Mesendoderm (in vitro differentiated cells): ENCODE results near the gene PARK7.

Experiments used
- DNase-seq: peaks from one replicate; pipeline ENCODE4 v3.0.0; 2013
- H2AK5ac ChIP-seq: 2 replicates; pipeline ENCODE4 v1.6.1; 2013; ENCODE audit warnings: low read length, inconsistent platforms
- H2BK120ac ChIP-seq: 2 replicates; pipeline ENCODE4 v1.6.1; 2013; ENCODE audit warnings: low read depth, mild to moderate bottlenecking, low read length, moderate library complexity, mixed read lengths
- H2BK15ac ChIP-seq: replicated peaks from 2 replicates; pipeline ENCODE4 v1.6.1; 2013; ENCODE audit warnings: low read depth, mild to moderate bottlenecking, moderate library complexity
- H2BK5ac ChIP-seq: 2 replicates; pipeline ENCODE4 v1.6.1; 2013; ENCODE audit warnings: low read length, inconsistent platforms
- H3K18ac ChIP-seq: 2 replicates; pipeline ENCODE4 v1.6.1; 2013; ENCODE audit warnings: mild to moderate bottlenecking, low read length, mixed read lengths
- H3K23ac ChIP-seq: one replicate; pipeline ENCODE4 v1.6.1; 2013; ENCODE audit warnings: low read length
- H3K27ac ChIP-seq: 2 replicates; pipeline ENCODE4 v1.5.1; 2013; ENCODE audit warnings: low read depth, mild to moderate bottlenecking, inconsistent platforms, low read length, moderate library complexity
- H3K27me3 ChIP-seq: 2 replicates; pipeline ENCODE4 v1.6.1; 2013; ENCODE audit warnings: low read length, control low read depth, mild to moderate bottlenecking, inconsistent platforms; ENCODE audit not compliant: insufficient read depth, poor library complexity
- H3K36me3 ChIP-seq: 2 replicates; pipeline ENCODE4 v1.6.1; 2013; ENCODE audit warnings: low read length, inconsistent platforms; ENCODE audit not compliant: control insufficient read depth, insufficient read depth
- H3K4ac ChIP-seq: one replicate; pipeline ENCODE4 v1.6.1; 2013; ENCODE audit warnings: low read depth, mild to moderate bottlenecking, low read length, moderate library complexity
- H3K4me1 ChIP-seq: 2 replicates; pipeline ENCODE4 v1.6.1; 2013; ENCODE audit warnings: low read depth, low read length, inconsistent platforms; ENCODE audit not compliant: control insufficient read depth
- H3K4me2 ChIP-seq: 2 replicates; pipeline ENCODE4 v1.6.1; 2013; ENCODE audit warnings: low read length
- H3K4me3 ChIP-seq: 2 replicates; pipeline ENCODE4 v1.5.1; 2013; ENCODE audit warnings: mild to moderate bottlenecking, low read length
- H3K56ac ChIP-seq: one replicate; pipeline ENCODE4 v1.6.1; 2013; ENCODE audit warnings: low read length
- H3K79me1 ChIP-seq: 2 replicates; pipeline ENCODE4 v1.6.1; 2013; ENCODE audit warnings: low read length, inconsistent platforms
- H3K79me2 ChIP-seq: 2 replicates; pipeline ENCODE4 v1.6.1; 2013; ENCODE audit warnings: mild to moderate bottlenecking, low read length; ENCODE audit not compliant: control insufficient read depth, insufficient read depth
- H3K9ac ChIP-seq: 2 replicates; pipeline ENCODE4 v1.6.1; 2013; ENCODE audit warnings: low read length, inconsistent platforms
- H4K5ac ChIP-seq: one replicate; pipeline ENCODE4 v1.6.1; 2013; ENCODE audit warnings: low read length
- H4K8ac ChIP-seq: one replicate; pipeline ENCODE4 v1.6.1; 2013; ENCODE audit warnings: low read depth, mild to moderate bottlenecking, control low read depth, low read length, moderate library complexity
- WGBS: extraction: QIAGEN DNeasy Blood & Tissue Kit; methylation state at CpG from one replicate; pipeline ENCODE4 v1.1.7; 2013; ENCODE audit warnings: low lambda C conversion rate, missing lambda C conversion rate; ENCODE audit not compliant: insufficient coverage; ENCODE audit errors: extremely low coverage; 5-methylcytosine and 5-hydroxymethylcytosine counted together

PARK7 gene

DNA sequence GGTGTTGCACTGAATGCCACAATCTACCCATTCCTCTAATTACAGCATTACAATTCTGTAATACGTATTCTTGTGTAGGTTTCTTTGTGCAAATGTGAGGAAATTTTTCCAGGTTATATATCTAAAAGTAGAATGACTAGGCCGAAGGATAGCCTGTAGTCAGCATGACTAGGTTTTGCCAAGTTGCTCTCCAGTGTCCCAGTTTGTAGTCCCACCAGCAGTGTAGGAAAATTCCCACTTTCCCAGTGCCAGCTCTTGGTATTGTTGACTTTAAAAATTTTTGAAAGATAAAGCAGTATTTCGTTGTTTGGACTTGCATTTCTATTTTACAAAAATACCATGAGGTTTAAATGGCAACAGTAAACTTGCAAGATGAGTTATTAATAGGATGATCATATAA, 3.0 kb downstream of the PARK7 start:
- Histone ChIP-seq H3K4me3 (no peak overlapping the region), H3K18ac (no peak overlapping the region), H4K5ac (no peak overlapping the region), H3K4me2 (no peak overlapping the region), H3K4me1 (peaks cover 2% of the 10 kb centered on the region), H2AK5ac (no peak overlapping the region), H3K56ac (no peak overlapping the region), H3K23ac (no peak overlapping the region), H3K27me3 (no peaks in the 10 kb centered on the region), H3K9ac (no peak overlapping the region), H4K8ac (no peak overlapping the region), H3K79me1 (peaks cover 5% of the 10 kb centered on the region), H2BK5ac (no peak overlapping the region), H3K36me3 (peaks cover 5% of the 10 kb centered on the region), H2BK15ac (no peak overlapping the region), H3K79me2 (peaks cover 25% of the 10 kb centered on the region), H3K4ac (no peak overlapping the region), H2BK120ac (no peak overlapping the region), H3K27ac (no peak overlapping the region)
- DNase-seq: no peak
- WGBS: no CpG with 5 or more reads among the region's 3 CpGs

DNA sequence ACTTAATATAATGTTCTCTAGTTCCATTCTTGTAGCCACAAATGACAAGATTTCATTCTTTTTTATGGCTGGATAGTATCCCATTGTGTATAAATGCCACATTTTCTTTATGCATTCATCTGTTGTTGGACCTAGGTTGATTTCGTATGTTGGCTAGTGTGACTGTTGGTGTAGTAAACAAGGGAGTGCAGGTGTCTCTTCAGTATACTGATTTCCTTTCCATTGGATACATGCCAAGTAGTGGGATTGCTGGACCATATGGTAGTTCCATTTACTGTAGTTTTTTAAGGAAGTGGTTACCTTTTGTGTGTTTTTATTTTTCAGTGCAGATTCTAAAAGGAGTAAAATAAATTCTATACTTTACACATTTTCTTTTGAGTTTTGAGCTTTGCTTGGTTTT, 5.7 kb downstream of the PARK7 start:
- H2BK15ac ChIP-seq: no peak overlapping the region
- no peak overlapping the region for H3K4me2 ChIP-seq
- no peak overlapping the region for H3K56ac ChIP-seq
- DNase-seq: no peak
- H3K18ac ChIP-seq: no peak overlapping the region
- peaks cover 19% of the 10 kb centered on the region for H3K36me3 ChIP-seq
- H3K4ac ChIP-seq: no peak overlapping the region
- H2BK5ac ChIP-seq: no peak overlapping the region
- no peak overlapping the region for H2AK5ac ChIP-seq
- H3K23ac ChIP-seq: no peak overlapping the region
- WGBS: no CpG with 5 or more reads among the region's 1 CpG
- H4K8ac ChIP-seq: no peak overlapping the region
- H3K9ac ChIP-seq: no peak overlapping the region
- no peaks in the 10 kb centered on the region for H3K4me1 ChIP-seq
- no peaks in the 10 kb centered on the region for H3K27me3 ChIP-seq
- H3K79me2 ChIP-seq: peaks cover 20% of the 10 kb centered on the region
- no peak overlapping the region for H3K4me3 ChIP-seq
- H2BK120ac ChIP-seq: no peak overlapping the region
- H3K27ac ChIP-seq: no peak overlapping the region
- no peak overlapping the region for H4K5ac ChIP-seq
- peaks cover 5% of the 10 kb centered on the region for H3K79me1 ChIP-seq

DNA sequence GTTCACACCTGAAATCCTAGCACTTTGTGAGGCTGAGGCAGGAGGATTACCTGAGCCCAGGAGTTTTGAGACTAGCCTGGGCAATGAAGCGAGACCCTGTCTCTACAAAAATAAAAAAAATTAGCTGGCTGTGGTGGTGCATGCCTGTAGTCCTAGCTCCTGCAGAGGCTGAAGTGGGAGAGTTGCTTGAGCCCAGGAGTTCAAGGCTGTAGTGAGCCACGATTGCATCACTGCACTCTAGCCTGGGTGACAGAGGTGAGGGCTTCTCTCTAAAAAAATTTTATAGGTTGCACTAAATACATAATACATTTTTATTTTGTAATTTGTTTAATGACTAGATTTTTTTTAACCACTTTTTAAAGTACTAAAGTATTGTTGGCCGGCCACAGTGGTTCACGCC, 6.1 kb downstream of the PARK7 start:
- Histone ChIP-seq H3K27me3 (no peaks in the 10 kb centered on the region), H3K27ac (no peak overlapping the region), H3K4ac (no peak overlapping the region), H3K56ac (no peak overlapping the region), H2BK5ac (no peak overlapping the region), H2AK5ac (no peak overlapping the region), H3K23ac (no peak overlapping the region), H3K4me1 (no peaks in the 10 kb centered on the region), H3K4me3 (no peak overlapping the region), H3K18ac (no peak overlapping the region), H2BK120ac (no peak overlapping the region), H2BK15ac (no peak overlapping the region), H4K5ac (no peak overlapping the region), H3K79me2 (peaks cover 17% of the 10 kb centered on the region), H3K79me1 (peaks cover 5% of the 10 kb centered on the region), H4K8ac (no peak overlapping the region), H3K36me3 (peaks cover 20% of the 10 kb centered on the region), H3K4me2 (no peak overlapping the region), H3K9ac (no peak overlapping the region)
- no CpG with 5 or more reads among the region's 4 CpGs for WGBS
- no peak for DNase-seq

DNA sequence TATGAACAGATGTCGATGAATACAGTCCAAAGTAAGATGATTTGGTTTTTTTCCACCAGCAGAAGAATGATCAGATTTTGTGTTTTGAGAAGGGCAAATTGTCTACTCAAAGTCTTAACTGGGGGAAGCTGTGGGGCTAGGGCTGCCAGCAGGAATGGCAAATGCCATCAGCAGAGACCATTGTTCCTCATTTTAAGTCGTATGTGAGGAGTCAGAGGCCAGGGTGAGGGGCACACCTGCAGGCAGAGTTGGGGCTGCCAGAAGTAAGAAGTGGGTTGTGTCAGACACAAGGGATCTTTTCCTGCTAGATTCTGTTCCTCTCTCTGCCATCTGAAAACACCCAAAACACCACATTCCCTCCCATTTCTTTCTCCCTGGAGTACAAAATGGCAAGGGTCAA, 8.7 kb downstream of the PARK7 start:
- H3K27ac ChIP-seq: no peak overlapping the region
- H3K4me2 ChIP-seq: no peak overlapping the region
- H3K36me3 ChIP-seq: peaks cover 19% of the 10 kb centered on the region
- H4K8ac ChIP-seq: no peak overlapping the region
- no peaks in the 10 kb centered on the region for H3K27me3 ChIP-seq
- no peak overlapping the region for H2BK5ac ChIP-seq
- no peak overlapping the region for H3K18ac ChIP-seq
- H3K4me1 ChIP-seq: no peaks in the 10 kb centered on the region
- H3K23ac ChIP-seq: no peak overlapping the region
- no peak overlapping the region for H3K4me3 ChIP-seq
- no peak overlapping the region for H2BK120ac ChIP-seq
- no peaks in the 10 kb centered on the region for H3K79me1 ChIP-seq
- no peak overlapping the region for H3K56ac ChIP-seq
- H3K79me2 ChIP-seq: peaks cover 9% of the 10 kb centered on the region
- no peak overlapping the region for H4K5ac ChIP-seq
- H2BK15ac ChIP-seq: no peak overlapping the region
- no CpG with 5 or more reads among the region's 2 CpGs for WGBS
- H3K4ac ChIP-seq: no peak overlapping the region
- H2AK5ac ChIP-seq: no peak overlapping the region
- no peak for DNase-seq
- no peak overlapping the region for H3K9ac ChIP-seq

DNA sequence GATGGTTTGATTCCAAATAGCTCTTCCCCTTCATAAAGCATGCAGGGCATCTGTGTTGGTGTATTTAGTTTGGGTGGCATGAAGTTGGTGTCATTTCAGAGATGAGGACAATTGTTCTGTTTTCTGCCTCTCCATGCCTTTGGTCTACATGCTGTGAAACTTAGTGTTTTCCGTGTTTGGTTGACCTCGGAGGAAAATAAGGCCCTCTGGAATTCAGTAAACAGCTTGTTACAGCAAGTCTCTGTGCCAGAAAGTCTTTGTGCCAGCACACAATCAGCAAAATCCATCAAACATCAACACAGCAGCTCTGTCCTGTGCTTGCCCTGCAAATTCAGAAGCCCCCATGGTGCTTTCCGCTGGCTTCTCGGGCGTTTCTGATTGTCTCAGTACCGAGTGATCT, 9.5 kb downstream of the PARK7 start:
- Histone ChIP-seq H3K4me2 (no peak overlapping the region), H3K79me1 (no peaks in the 10 kb centered on the region), H3K56ac (no peak overlapping the region), H2BK120ac (no peak overlapping the region), H4K5ac (no peak overlapping the region), H2BK15ac (no peak overlapping the region), H3K27me3 (no peaks in the 10 kb centered on the region), H2AK5ac (no peak overlapping the region), H3K79me2 (peaks cover 10% of the 10 kb centered on the region), H3K4me3 (no peak overlapping the region), H4K8ac (no peak overlapping the region), H3K36me3 (peaks cover 17% of the 10 kb centered on the region), H3K27ac (no peak overlapping the region), H3K9ac (no peak overlapping the region), H3K4ac (no peak overlapping the region), H3K18ac (no peak overlapping the region), H3K4me1 (no peaks in the 10 kb centered on the region), H3K23ac (no peak overlapping the region), H2BK5ac (no peak overlapping the region)
- WGBS: no CpG with 5 or more reads among the region's 6 CpGs
- no peak for DNase-seq

DNA sequence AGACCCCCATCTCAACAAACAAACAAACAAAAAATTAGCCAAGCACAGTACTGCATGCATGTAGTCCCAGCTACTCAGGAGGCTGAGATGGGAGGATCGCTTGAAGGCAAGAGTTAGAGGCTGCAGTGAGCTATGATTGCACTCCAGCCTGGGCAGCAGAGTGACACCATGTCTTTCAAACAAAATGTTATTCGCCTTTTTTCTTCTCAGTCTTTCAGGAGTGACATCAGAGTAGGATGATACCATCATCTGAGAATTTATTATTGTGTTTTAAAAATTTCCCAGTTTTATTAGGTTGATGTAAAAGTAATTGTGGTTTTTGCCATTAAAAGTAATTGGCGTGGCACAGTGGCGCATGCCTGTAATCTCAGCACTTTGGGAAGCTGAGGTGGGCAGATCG, 10.8 kb downstream of the PARK7 start:
- Histone ChIP-seq H3K4me3 (no peak overlapping the region), H3K79me2 (peaks cover 9% of the 10 kb centered on the region), H2BK120ac (no peak overlapping the region), H4K8ac (no peak overlapping the region), H3K4ac (no peak overlapping the region), H2AK5ac (no peak overlapping the region), H2BK5ac (no peak overlapping the region), H3K4me2 (no peak overlapping the region), H3K18ac (no peak overlapping the region), H2BK15ac (no peak overlapping the region), H4K5ac (no peak overlapping the region), H3K79me1 (peaks cover 2% of the 10 kb centered on the region), H3K27ac (no peak overlapping the region), H3K23ac (no peak overlapping the region), H3K27me3 (no peaks in the 10 kb centered on the region), H3K9ac (no peak overlapping the region), H3K56ac (no peak overlapping the region), H3K4me1 (no peaks in the 10 kb centered on the region), H3K36me3 (peaks cover 18% of the 10 kb centered on the region)
- DNase-seq: no peak
- no CpG with 5 or more reads among the region's 5 CpGs for WGBS
